H9 (cell line): Measurements from ENCODE around the gene GSN. TPM values are rescaled to one million over a fixed set of nuclear protein-coding genes. Genes with fewer than 3 reads are reported as not detected.

Experiments used
- DNase-seq: peaks from one replicate; pipeline ENCODE4 v3.0.0-alpha.2; 2017
- H2AFZ ChIP-seq: one replicate; pipeline ENCODE4 v1.6.1; 2013; ENCODE audit warnings: mild to moderate bottlenecking, low read length, control low read depth, moderate library complexity
- H2AK5ac ChIP-seq: 2 replicates; pipeline ENCODE4 v1.6.1; 2013; ENCODE audit warnings: low read length, control low read depth, mixed read lengths; ENCODE audit not compliant: insufficient read length
- H2BK120ac ChIP-seq: one replicate; pipeline ENCODE4 v1.6.1; 2013; ENCODE audit warnings: low read depth, mild to moderate bottlenecking, low read length, control low read depth, inconsistent platforms; ENCODE audit not compliant: poor library complexity, severe bottlenecking
- H2BK12ac ChIP-seq: 2 replicates; pipeline ENCODE4 v1.6.1; 2013; ENCODE audit warnings: low read length, control low read depth, mixed read lengths, low read depth; ENCODE audit not compliant: insufficient read length
- H2BK15ac ChIP-seq: 2 replicates; pipeline ENCODE4 v1.6.1; 2013; ENCODE audit warnings: low read depth, low read length, control low read depth
- H2BK20ac ChIP-seq: one replicate; pipeline ENCODE4 v1.6.1; 2013; ENCODE audit warnings: low read depth, mild to moderate bottlenecking, low read length, control low read depth, inconsistent platforms; ENCODE audit not compliant: poor library complexity, severe bottlenecking
- H2BK5ac ChIP-seq: 2 replicates; pipeline ENCODE4 v1.6.1; 2013; ENCODE audit warnings: low read length, control low read depth, mixed read lengths; ENCODE audit not compliant: insufficient read length
- H3K14ac ChIP-seq: 2 replicates; pipeline ENCODE4 v1.6.1; 2013; ENCODE audit warnings: low read length, control low read depth; ENCODE audit not compliant: insufficient read depth
- H3K18ac ChIP-seq: 2 replicates; pipeline ENCODE4 v1.6.1; 2013; ENCODE audit warnings: low read depth, mild to moderate bottlenecking, mixed read lengths, low read length, control low read depth; ENCODE audit not compliant: insufficient read length
- H3K23ac ChIP-seq: 2 replicates; pipeline ENCODE4 v1.6.1; 2013; ENCODE audit warnings: low read length, control low read depth, mixed read lengths, low read depth; ENCODE audit not compliant: insufficient read length
- H3K23me2 ChIP-seq: 2 replicates; pipeline ENCODE4 v1.6.1; 2013; ENCODE audit warnings: low read depth, mild to moderate bottlenecking, mixed read lengths, low read length, control low read depth; ENCODE audit not compliant: insufficient read length, poor library complexity, severe bottlenecking
- H3K27ac ChIP-seq: 2 replicates; pipeline ENCODE4 v1.5.1; 2013; ENCODE audit warnings: low read length, control low read depth, mixed read lengths, low read depth; ENCODE audit not compliant: insufficient read length
- H3K27me3 ChIP-seq: 2 replicates; pipeline ENCODE4 v1.6.1; 2013; ENCODE audit warnings: low read length, control low read depth, inconsistent platforms; ENCODE audit not compliant: insufficient read depth
- H3K4ac ChIP-seq: 2 replicates; pipeline ENCODE4 v1.6.1; 2013; ENCODE audit warnings: low read depth, mild to moderate bottlenecking, control low read depth, inconsistent platforms, low read length, moderate library complexity
- H3K4me1 ChIP-seq: 2 replicates; pipeline ENCODE4 v1.6.1; 2013; ENCODE audit warnings: low read length, control low read depth, inconsistent platforms; ENCODE audit not compliant: insufficient read depth
- H3K4me2 ChIP-seq: 2 replicates; pipeline ENCODE4 v1.6.1; 2013; ENCODE audit warnings: low read length, control low read depth, mixed read lengths; ENCODE audit not compliant: insufficient read length, insufficient read depth
- H3K56ac ChIP-seq: 2 replicates; pipeline ENCODE4 v1.6.1; 2013; ENCODE audit warnings: low read depth, mild to moderate bottlenecking, mixed read lengths, low read length, control low read depth; ENCODE audit not compliant: insufficient read length
- H3K79me1 ChIP-seq: 2 replicates; pipeline ENCODE4 v1.6.1; 2013; ENCODE audit warnings: low read depth, mild to moderate bottlenecking, moderate library complexity, low read length, control low read depth, inconsistent platforms; ENCODE audit not compliant: insufficient read depth, poor library complexity, severe bottlenecking
- H3K79me2 ChIP-seq: 2 replicates; pipeline ENCODE4 v1.6.1; 2013; ENCODE audit warnings: low read length, control low read depth, inconsistent platforms; ENCODE audit not compliant: insufficient read depth
- H3K9ac ChIP-seq: 2 replicates; pipeline ENCODE4 v1.6.1; 2013; ENCODE audit warnings: low read length, control low read depth, mixed read lengths; ENCODE audit not compliant: insufficient read length; ENCODE audit errors: extremely low read depth
- H3K9me3 ChIP-seq: one replicate; pipeline ENCODE4 v1.6.1; 2013; ENCODE audit warnings: low read depth, low read length, inconsistent platforms; ENCODE audit not compliant: control insufficient read depth
- H3T11ph ChIP-seq: one replicate; pipeline ENCODE4 v1.6.1; 2013; ENCODE audit warnings: mild to moderate bottlenecking, low read length, control low read depth, inconsistent platforms
- H4K20me1 ChIP-seq: one replicate; pipeline ENCODE4 v1.6.1; 2013; ENCODE audit not compliant: control insufficient read depth, insufficient read length, insufficient read depth
- H4K5ac ChIP-seq: 2 replicates; pipeline ENCODE4 v1.6.1; 2013; ENCODE audit warnings: low read depth, mild to moderate bottlenecking, mixed read lengths, low read length, control low read depth; ENCODE audit not compliant: insufficient read length
- H4K8ac ChIP-seq: replicated peaks from 2 replicates; pipeline ENCODE4 v1.6.1; 2013; ENCODE audit warnings: low read length, control low read depth, mixed read lengths, low read depth; ENCODE audit not compliant: insufficient read length
- H4K91ac ChIP-seq: 2 replicates; pipeline ENCODE4 v1.6.1; 2013; ENCODE audit warnings: low read depth, mild to moderate bottlenecking, moderate library complexity, mixed read lengths, low read length, control low read depth; ENCODE audit not compliant: insufficient read length
- H3K27ac Mint-ChIP-seq, 3 experiments: 2 replicates in 2 of 3; 3 replicates in 1 of 3; pipeline ENCODE4 v1.8.0; 2020 to 2021; ENCODE audit warnings: mixed read lengths in 3 of 3, mild to moderate bottlenecking in 1 of 3, moderate library complexity in 1 of 3
- H3K27me3 Mint-ChIP-seq: 2 replicates; pipeline ENCODE4 v1.8.0; 2021; ENCODE audit warnings: low read depth, mild to moderate bottlenecking, moderate library complexity, mixed read lengths
- H3K36me3 Mint-ChIP-seq, 3 experiments: 2 replicates in 2 of 3; 3 replicates in 1 of 3; pipeline ENCODE4 v1.8.0; 2020 to 2021; ENCODE audit warnings: low read depth in 3 of 3, mixed read lengths in 3 of 3; ENCODE audit not compliant: insufficient read depth in 1 of 3
- H3K4me1 Mint-ChIP-seq, 2 experiments: 2 replicates each; pipeline ENCODE4 v1.8.0; 2020; ENCODE audit warnings: mixed read lengths in 2 of 2
- H3K4me3 Mint-ChIP-seq, 2 experiments: 2 replicates in 1 of 2; 3 replicates in 1 of 2; pipeline ENCODE4 v1.8.0; 2020 to 2021; ENCODE audit warnings: mild to moderate bottlenecking in 2 of 2, mixed read lengths in 2 of 2, moderate library complexity in 1 of 2
- H3K9me3 Mint-ChIP-seq, 2 experiments: 2 replicates in 1 of 2; 3 replicates in 1 of 2; pipeline ENCODE4 v1.8.0; 2020; ENCODE audit warnings: mild to moderate bottlenecking in 2 of 2, mixed read lengths in 2 of 2, moderate library complexity in 1 of 2
- WGBS: extraction: QIAGEN DNeasy Blood & Tissue Kit; methylation state at CpG from one replicate; pipeline ENCODE4 v1.1.7; 2013; ENCODE audit warnings: missing lambda C conversion rate, low lambda C conversion rate, mixed read lengths; ENCODE audit not compliant: insufficient read length; ENCODE audit errors: extremely low coverage; 5-methylcytosine and 5-hydroxymethylcytosine counted together
- total RNA-seq: library from RNA; stranded (reverse); gene quantifications from 2 replicates; pipeline ENCODE4 v1.2.1, GENCODE V29; 2021
- TF ChIP-seq, protein P1 (sequence below): fragments of 200-600 bp; sonication (generic); conservative IDR thresholded peaks from 3 replicates; pipeline ENCODE4 v1.8.0; 2021; ENCODE audit warnings: antibody characterized with exemption, mild to moderate bottlenecking

Gene GSN
- total RNA-seq, 1 experiment from 2014 or later = 14.9 TPM

- peak overlapping the region; percentile 64 to 90 for H3K4me3 Mint-ChIP-seq
- Histone ChIP-seq H3K79me2 (no peaks in the 10 kb centered on the region), H3K4ac (no peak overlapping the region), H2BK120ac (no peak overlapping the region), H4K91ac (no peak overlapping the region), H3K18ac (no peak overlapping the region), H3K9ac (no peak overlapping the region), H3K23ac (no peak overlapping the region), H3K27ac (no peak overlapping the region), H3K4me1 (peaks cover 4% of the 10 kb centered on the region; the same call in 1 of the 2 replicates), H2BK5ac (no peak overlapping the region), H3K56ac (no peak overlapping the region), H4K8ac (no peak overlapping the region), H2BK15ac (no peak overlapping the region), H4K5ac (no peak overlapping the region), H3K23me2 (peaks cover 19% of the 10 kb centered on the region), H2BK12ac (no peak overlapping the region), H3K79me1 (no peaks in the 10 kb centered on the region), H2BK20ac (no peak overlapping the region), H3K14ac (no peak overlapping the region), H3K4me2 (peak overlapping the region; percentile 55), H3T11ph (no peak overlapping the region), H2AFZ (no peak overlapping the region), H4K20me1 (no peaks in the 10 kb centered on the region), H2AK5ac (no peak overlapping the region), H3K27me3 (peaks cover 22% of the 10 kb centered on the region; the same call in 1 of the 2 replicates), H3K9me3 (no peaks in the 10 kb centered on the region)
- peaks cover 89% of the 10 kb centered on the region for H3K27me3 Mint-ChIP-seq
- H3K36me3 Mint-ChIP-seq = peaks cover 0 to 2% (median 0%) of the 10 kb centered on the region in 3 experiments; a peak in 1 of 7 replicates
- H3K27ac Mint-ChIP-seq = no peak overlapping the region
- H3K4me1 Mint-ChIP-seq = peaks cover 29 to 40% of the 10 kb centered on the region in 2 experiments
- TF ChIP-seq, protein P1, sequence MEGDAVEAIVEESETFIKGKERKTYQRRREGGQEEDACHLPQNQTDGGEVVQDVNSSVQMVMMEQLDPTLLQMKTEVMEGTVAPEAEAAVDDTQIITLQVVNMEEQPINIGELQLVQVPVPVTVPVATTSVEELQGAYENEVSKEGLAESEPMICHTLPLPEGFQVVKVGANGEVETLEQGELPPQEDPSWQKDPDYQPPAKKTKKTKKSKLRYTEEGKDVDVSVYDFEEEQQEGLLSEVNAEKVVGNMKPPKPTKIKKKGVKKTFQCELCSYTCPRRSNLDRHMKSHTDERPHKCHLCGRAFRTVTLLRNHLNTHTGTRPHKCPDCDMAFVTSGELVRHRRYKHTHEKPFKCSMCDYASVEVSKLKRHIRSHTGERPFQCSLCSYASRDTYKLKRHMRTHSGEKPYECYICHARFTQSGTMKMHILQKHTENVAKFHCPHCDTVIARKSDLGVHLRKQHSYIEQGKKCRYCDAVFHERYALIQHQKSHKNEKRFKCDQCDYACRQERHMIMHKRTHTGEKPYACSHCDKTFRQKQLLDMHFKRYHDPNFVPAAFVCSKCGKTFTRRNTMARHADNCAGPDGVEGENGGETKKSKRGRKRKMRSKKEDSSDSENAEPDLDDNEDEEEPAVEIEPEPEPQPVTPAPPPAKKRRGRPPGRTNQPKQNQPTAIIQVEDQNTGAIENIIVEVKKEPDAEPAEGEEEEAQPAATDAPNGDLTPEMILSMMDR = no peak
- no CpG with 5 or more reads among the region's 12 CpGs for WGBS
- DNase-seq = no peak
- no peaks in the 10 kb centered on the region for H3K9me3 Mint-ChIP-seq
Measured at GRCh38 chr9:121268851-121269641, 1.1 kb downstream of the GSN start.
